SHP77 treated with DMSO at 0.1 percent for 48 hours (cell line): ENCODE measurements around the gene MAP4.
"Not testable (repeated sequence)": the region's sequence is repeated elsewhere in the genome, so short reads cannot be mapped to it uniquely, and the experiment has no call there.

ENCODE experiments used
- DNase-seq: peaks from one replicate; lab custom pipeline; 2025; lab: John Stamatoyannopoulos, UW

The MAP4 gene

GRCh38 chr3:47841786-47842349 is 174.3 kb downstream of the MAP4 start:
- DNase-seq = no peak

GRCh38 chr3:47838503-47838902 is 177.7 kb downstream of the MAP4 start:
- no peak for DNase-seq

DNA sequence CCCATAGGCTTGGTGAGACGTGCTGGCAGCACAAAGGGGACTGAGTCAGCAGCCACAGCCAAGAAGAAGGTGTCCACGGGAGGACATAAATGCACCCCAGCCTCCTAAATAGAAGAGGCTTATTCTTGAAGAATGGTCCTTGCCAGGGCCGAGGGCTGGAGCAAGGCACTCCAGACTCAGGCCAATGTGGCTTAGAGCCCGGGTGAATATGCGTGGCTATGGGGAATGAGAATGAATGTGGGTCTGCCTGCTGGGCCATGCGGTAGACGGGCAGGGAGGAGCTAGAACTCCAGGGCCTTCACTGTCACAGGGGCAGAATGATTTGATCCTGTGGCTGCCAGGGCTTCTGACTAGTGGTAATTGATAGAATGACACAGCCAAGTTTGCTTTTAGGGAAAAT is 179.2 kb downstream of the MAP4 start:
- no peak for DNase-seq

DNA sequence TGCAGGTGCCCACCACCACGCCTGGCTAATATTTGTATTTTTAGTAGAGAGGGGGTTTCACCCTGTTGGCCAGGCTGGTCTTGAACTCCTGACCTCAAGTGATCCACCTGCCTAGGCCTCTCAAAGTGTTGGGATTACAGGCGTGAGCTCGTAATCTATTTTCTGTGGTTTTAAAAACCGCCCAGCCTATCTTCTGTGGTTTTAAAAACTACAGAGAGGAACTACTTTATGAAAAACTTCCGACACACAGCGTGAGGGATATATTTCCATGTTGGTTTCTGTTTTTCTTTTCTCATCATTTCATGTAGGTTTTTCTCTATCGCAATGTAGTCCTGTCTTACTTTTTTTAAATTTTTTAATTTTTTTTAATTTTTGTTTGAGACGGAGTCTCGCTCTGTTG is 186.7 kb downstream of the MAP4 start:
- not testable (repeated sequence) for DNase-seq

GRCh38 chr3:47825590-47825989 is 190.6 kb downstream of the MAP4 start:
- DNase-seq = no peak

GRCh38 chr3:47824541-47825473 is 191.4 kb downstream of the MAP4 start:
- peak; percentile 85 for DNase-seq

DNA sequence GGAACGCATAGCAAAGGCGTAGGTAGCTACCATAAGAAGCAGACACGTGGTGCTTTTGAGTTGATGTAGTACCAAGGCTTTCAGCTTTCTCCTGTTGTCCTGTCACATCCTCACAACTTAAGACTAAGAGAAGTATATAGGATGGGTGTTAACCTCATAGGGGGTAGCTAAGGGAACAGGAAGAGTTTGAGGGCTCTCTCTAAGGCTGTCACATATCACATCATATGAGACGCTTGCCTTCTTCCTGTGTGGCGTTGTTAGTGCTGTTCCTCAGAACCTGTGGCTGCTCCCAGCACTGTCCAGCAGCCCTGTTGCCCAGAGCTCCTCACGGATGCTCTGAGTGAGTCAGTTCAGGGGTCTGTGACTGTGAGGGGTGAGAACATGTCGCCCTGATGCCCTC is 198.6 kb downstream of the MAP4 start:
- no peak for DNase-seq

GRCh38 chr3:47813551-47814177 is 202.6 kb downstream of the MAP4 start:
- DNase-seq = no peak

GRCh38 chr3:47804577-47804976 is 211.6 kb downstream of the MAP4 start:
- no peak for DNase-seq

DNA sequence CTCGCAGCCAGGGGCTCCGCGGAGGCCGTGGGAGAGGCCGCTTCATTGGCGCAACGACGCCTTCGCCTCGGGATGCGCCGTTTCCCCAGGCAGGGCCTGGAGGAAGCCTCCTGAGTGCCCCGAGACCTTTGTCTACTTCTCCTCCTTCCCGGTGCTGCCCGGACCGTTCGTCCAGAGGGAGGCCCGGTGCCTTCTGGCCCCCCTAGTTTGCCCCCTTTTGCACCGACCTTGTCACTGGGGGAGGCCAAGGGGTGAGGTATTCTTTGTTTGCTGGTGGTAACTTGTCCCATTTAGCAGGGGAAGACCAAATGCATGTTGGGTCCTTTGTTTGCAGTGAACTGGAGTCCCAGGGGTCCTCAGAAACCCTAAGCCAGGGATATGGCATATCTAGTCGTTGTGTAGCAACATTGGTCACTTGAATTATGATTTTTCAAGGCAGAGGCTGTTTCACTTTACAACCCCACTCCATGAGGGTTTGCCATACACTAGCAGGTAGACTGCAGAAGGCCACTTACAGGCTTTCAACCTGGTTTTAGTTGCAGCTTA is 212.7 kb downstream of the MAP4 start:
- peak; percentile 35 for DNase-seq

DNA sequence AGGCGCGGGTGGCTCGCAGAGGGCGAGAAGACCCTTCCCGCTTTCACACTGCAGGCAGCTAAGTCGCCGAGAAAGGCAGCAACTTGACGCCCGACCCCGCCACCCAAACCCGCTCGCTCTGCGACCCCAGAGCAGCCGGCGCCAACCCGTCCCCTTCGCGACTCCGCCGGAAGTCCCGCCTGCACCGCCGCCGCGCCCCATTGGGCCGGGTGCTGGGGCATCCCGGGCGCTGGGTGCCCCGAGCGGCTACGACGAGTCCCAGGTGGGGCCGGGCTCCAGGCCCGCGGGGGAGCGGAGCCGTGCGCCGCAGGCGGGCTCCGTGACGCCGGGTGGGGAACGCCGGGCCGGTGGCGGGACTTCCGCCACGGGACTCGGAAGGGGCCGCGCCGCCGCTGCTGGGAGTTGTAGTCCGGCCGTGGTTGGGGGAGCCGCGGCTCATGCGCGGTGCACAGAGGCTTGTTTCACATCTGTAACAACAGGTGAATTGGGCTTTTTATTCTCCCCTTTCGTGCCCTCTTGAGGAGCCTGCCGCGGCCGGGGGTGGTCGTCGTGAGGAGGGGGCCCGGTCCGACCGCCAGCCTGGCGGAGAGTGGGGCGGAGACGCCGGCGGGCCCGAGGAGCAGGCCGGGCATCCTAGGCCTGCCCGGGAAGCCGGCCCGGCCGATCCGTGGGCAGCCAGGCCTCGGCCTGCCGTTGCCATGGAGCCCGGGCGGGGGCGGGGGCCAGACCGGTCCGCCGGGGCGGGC is 213.3 kb downstream of the MAP4 start, which contains the start of gene DHX30:
TSS of gene DHX30 (plus strand) at position 405 of the 746 bp plus-strand sequence. CDS start 7,546 bp downstream, outside the sequence.
- DNase-seq = peak; percentile 75
